Measurements from ENCODE around the gene TJP1. TPM values are rescaled to one million over a fixed set of nuclear protein-coding genes. Genes with fewer than 3 reads are reported as not detected.
A peak's percentile ranks its signal among the peaks of the same experiment; 100 is the strongest.
"Not testable (repeated sequence)": the region's sequence is repeated elsewhere in the genome, so short reads cannot be mapped to it uniquely, and the experiment has no call there.

TJP1 gene
- polyA plus RNA-seq, 1 donor (not counting 4 experiments of a cell fraction or from before 2014, with no cell fraction given), result 54.7 TPM

DNA sequence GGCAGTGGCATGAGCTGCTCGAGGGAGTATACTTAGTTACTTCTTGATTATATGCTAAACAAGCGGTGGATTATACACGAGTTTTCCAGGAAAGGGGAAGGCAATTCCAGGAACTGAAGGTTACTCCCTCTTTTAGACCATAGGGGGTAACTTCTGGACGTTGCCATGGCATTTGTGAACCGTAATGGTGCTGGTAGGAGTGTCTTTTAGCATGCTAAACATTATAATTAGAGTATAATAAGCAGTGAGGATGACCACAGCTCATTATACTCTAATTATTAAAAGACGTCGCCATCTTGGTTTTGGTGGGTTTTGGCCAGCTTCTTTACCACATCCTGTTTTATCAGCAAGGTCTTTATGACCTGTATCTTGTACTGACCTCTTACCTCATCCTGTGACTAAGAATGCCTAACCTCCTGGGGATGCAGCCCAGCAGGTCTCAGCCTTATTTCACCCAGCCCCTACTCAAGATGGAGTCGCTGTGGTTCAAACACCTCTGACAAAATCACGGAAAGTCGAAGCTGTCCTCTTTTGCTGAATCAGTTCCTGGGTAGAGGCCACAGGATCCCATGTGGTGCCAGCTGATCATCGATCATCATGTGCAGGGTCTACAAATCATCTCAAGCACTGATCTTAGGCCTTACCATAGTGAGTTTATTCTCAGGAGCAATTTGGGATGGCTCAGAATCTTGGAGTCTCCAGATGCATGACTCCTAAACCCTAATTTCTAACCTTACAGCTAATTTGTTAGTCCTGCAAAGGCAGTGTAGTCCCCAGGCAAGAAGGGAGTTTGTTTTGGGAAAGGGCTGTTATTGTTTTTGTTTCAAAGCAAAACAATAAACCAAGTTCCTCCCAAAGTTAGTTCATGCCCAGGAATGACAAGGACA, 149.1 kb downstream of the TJP1 start:
- Histone ChIP-seq H3K4me2 (ENCODE audit: control insufficient read depth, extremely low read depth, insufficient read depth, low read depth, low read length) (no peak overlapping the region), H3K4me1 (ENCODE audit: control insufficient read depth, extremely low read depth, insufficient read depth, low read length) (peaks cover 22% of the 10 kb centered on the region)
- DNase-seq (ENCODE audit: low read depth, low spot score), result no peak

DNA sequence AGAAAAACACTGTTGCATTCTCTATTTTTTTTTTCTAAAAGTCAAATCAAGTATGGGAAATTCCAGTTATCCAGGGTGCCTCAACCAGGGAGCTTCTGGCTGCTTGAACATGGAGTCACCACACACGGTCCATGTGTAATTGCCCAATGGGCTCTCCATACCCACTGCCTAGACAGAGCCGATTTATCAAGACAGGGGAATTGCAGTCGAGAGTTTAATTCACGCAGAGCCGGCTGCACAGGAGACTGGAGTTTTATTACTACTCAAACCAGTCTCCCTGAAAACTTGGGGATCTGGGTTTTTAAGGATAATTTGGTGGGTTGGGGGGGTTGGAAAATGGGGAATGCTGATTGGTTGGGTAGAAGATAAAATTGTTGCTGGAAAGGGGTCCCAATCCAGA, 149.8 kb downstream of the TJP1 start:
- dilution Hi-C loops (cut with MboI; ENCODE audit: extremely low pct_ligation_motif_present, low sequenced_read_pairs), result no loop called here
- Histone ChIP-seq H3K9me1 (ENCODE audit: control insufficient read depth, extremely low read depth, insufficient read depth, low read length) (no peaks in the 10 kb centered on the region), H4K20me1 (ENCODE audit: control insufficient read depth, extremely low read depth, insufficient read depth, low read length) (no peaks in the 10 kb centered on the region), H3K27me3 (ENCODE audit: control insufficient read depth, extremely low read depth, insufficient read depth, low read length) (no peaks in the 10 kb centered on the region), H3K27ac (ENCODE audit: control insufficient read depth, insufficient read depth, low read length) (no peak overlapping the region), H3K4me1 (ENCODE audit: control insufficient read depth, extremely low read depth, insufficient read depth, low read length) (peaks cover 22% of the 10 kb centered on the region), H3K79me2 (ENCODE audit: control insufficient read depth, insufficient read depth, low read length) (no peaks in the 10 kb centered on the region), H3K9me3 (ENCODE audit: control insufficient read depth, low read depth, low read length) (no peaks in the 10 kb centered on the region), H2AFZ (ENCODE audit: control insufficient read depth, low read length) (no peak overlapping the region), H3K4me3 (ENCODE audit: control insufficient read depth in 2 of 3, extremely low read depth in 1 of 3, insufficient read depth in 2 of 3, low read depth in 1 of 3, low read length in 3 of 3) (no peak overlapping the region), H3K36me3 (ENCODE audit: control insufficient read depth in 2 of 2, extremely low read depth in 1 of 2, insufficient read depth in 2 of 2, low read length in 2 of 2) (no peaks in the 10 kb centered on the region), H3K9ac (ENCODE audit: control insufficient read depth, extremely low read depth, insufficient read depth, low read length) (no peak overlapping the region), H3K4me2 (ENCODE audit: control insufficient read depth, extremely low read depth, insufficient read depth, low read depth, low read length) (no peak overlapping the region)
- no peak for FAIRE-seq
- TF ChIP-seq, protein P1, sequence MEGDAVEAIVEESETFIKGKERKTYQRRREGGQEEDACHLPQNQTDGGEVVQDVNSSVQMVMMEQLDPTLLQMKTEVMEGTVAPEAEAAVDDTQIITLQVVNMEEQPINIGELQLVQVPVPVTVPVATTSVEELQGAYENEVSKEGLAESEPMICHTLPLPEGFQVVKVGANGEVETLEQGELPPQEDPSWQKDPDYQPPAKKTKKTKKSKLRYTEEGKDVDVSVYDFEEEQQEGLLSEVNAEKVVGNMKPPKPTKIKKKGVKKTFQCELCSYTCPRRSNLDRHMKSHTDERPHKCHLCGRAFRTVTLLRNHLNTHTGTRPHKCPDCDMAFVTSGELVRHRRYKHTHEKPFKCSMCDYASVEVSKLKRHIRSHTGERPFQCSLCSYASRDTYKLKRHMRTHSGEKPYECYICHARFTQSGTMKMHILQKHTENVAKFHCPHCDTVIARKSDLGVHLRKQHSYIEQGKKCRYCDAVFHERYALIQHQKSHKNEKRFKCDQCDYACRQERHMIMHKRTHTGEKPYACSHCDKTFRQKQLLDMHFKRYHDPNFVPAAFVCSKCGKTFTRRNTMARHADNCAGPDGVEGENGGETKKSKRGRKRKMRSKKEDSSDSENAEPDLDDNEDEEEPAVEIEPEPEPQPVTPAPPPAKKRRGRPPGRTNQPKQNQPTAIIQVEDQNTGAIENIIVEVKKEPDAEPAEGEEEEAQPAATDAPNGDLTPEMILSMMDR (optimal IDR thresholded peaks at IDR 0.05 in 1 of 3, IDR thresholded peaks at IDR 0.05 in 1 of 3, conservative IDR thresholded peaks at IDR 0.05 in 1 of 3; ENCODE audit: extremely low read depth in 1 of 3, insufficient read depth in 2 of 3, low read length in 3 of 3), result no peak
- TF ChIP-seq EZH2 (IDR thresholded peaks at IDR 0.05; ENCODE audit: low read length), result no peak
- DNase-seq (ENCODE audit: low read depth, low spot score), result no peak

More for the DNA sequence above, 149.1 kb downstream of the TJP1 start:
- H4K20me1 ChIP-seq (ENCODE audit: control insufficient read depth, extremely low read depth, insufficient read depth, low read length), result no peaks in the 10 kb centered on the region
- no peaks in the 10 kb centered on the region for H3K36me3 ChIP-seq (ENCODE audit: control insufficient read depth in 2 of 2, extremely low read depth in 1 of 2, insufficient read depth in 2 of 2, low read length in 2 of 2)
- no peak overlapping the region for H3K9ac ChIP-seq (ENCODE audit: control insufficient read depth, extremely low read depth, insufficient read depth, low read length)
- dilution Hi-C loops (cut with MboI; ENCODE audit: extremely low pct_ligation_motif_present, low sequenced_read_pairs), result no loop called here
- no peaks in the 10 kb centered on the region for H3K79me2 ChIP-seq (ENCODE audit: control insufficient read depth, insufficient read depth, low read length)
- no peaks in the 10 kb centered on the region for H3K9me3 ChIP-seq (ENCODE audit: control insufficient read depth, low read depth, low read length)
- peak; percentile 17 for FAIRE-seq
- no peak for TF ChIP-seq EZH2 (IDR thresholded peaks at IDR 0.05; ENCODE audit: low read length)
- TF ChIP-seq, protein P1 (optimal IDR thresholded peaks at IDR 0.05 in 1 of 3, IDR thresholded peaks at IDR 0.05 in 1 of 3, conservative IDR thresholded peaks at IDR 0.05 in 1 of 3; ENCODE audit: extremely low read depth in 1 of 3, insufficient read depth in 2 of 3, low read length in 3 of 3), result no peak
- H3K27ac ChIP-seq (ENCODE audit: control insufficient read depth, insufficient read depth, low read length), result no peak overlapping the region
- no peak overlapping the region for H3K4me3 ChIP-seq (ENCODE audit: control insufficient read depth in 2 of 3, extremely low read depth in 1 of 3, insufficient read depth in 2 of 3, low read depth in 1 of 3, low read length in 3 of 3)
- H2AFZ ChIP-seq (ENCODE audit: control insufficient read depth, low read length), result no peak overlapping the region
- H3K27me3 ChIP-seq (ENCODE audit: control insufficient read depth, extremely low read depth, insufficient read depth, low read length), result no peaks in the 10 kb centered on the region
- H3K9me1 ChIP-seq (ENCODE audit: control insufficient read depth, extremely low read depth, insufficient read depth, low read length), result no peaks in the 10 kb centered on the region

DNA sequence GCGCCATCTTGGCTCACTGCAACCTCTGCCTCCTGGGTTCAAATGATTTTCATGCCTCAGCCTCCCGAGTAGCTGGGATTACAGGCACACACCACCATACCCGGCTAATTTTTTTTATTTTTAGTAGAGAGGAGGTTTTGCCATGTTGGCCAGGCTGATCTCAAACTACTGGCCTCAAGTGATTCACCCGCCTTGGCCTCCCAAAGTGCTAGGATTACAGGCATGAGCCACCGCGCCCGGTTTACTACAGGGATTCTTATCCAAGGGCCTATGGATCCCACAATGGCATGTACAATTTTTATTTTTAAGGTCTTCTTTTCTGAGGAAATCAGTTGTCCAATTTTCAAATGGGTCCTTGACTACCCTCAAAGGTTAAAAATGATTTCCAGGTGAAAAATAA, 150.2 kb downstream of the TJP1 start:
- H3K27ac ChIP-seq (ENCODE audit: control insufficient read depth, insufficient read depth, low read length); FAIRE-seq; H3K4me2 ChIP-seq (ENCODE audit: control insufficient read depth, extremely low read depth, insufficient read depth, low read depth, low read length); H3K79me2 ChIP-seq (ENCODE audit: control insufficient read depth, insufficient read depth, low read length); H4K20me1 ChIP-seq (ENCODE audit: control insufficient read depth, extremely low read depth, insufficient read depth, low read length); H2AFZ ChIP-seq (ENCODE audit: control insufficient read depth, low read length); H3K27me3 ChIP-seq (ENCODE audit: control insufficient read depth, extremely low read depth, insufficient read depth, low read length); H3K9ac ChIP-seq (ENCODE audit: control insufficient read depth, extremely low read depth, insufficient read depth, low read length); H3K9me3 ChIP-seq (ENCODE audit: control insufficient read depth, low read depth, low read length); H3K36me3 ChIP-seq (ENCODE audit: control insufficient read depth in 2 of 2, extremely low read depth in 1 of 2, insufficient read depth in 2 of 2, low read length in 2 of 2); H3K9me1 ChIP-seq (ENCODE audit: control insufficient read depth, extremely low read depth, insufficient read depth, low read length); dilution Hi-C loops (cut with MboI; ENCODE audit: extremely low pct_ligation_motif_present, low sequenced_read_pairs); DNase-seq (ENCODE audit: low read depth, low spot score); H3K4me3 ChIP-seq (ENCODE audit: control insufficient read depth in 2 of 3, extremely low read depth in 1 of 3, insufficient read depth in 2 of 3, low read depth in 1 of 3, low read length in 3 of 3): not testable (repeated sequence)
- H3K4me1 ChIP-seq (ENCODE audit: control insufficient read depth, extremely low read depth, insufficient read depth, low read length), result peaks cover 22% of the 10 kb centered on the region
